Astrocyte (in vitro differentiated cells and primary cell): Measurements from ENCODE around the gene DHX35. TPM values are rescaled to one million over a fixed set of nuclear protein-coding genes. Genes with fewer than 3 reads are reported as not detected.

ENCODE experiments used
- DNase-seq: peaks from one replicate; pipeline ENCODE4 v3.0.0-alpha.2; 2010; ENCODE audit warnings: low read depth
- FAIRE-seq: peaks from 2 replicates; lab custom pipeline; 2011; peaks lifted over from hg19 to GRCh38; lab: Jason Lieb, UNC
- H2AFZ ChIP-seq: 2 replicates; pipeline ENCODE4 v1.6.0; 2012; ENCODE audit warnings: low read depth, low read length, inconsistent platforms
- H3K27ac ChIP-seq: 2 replicates; pipeline ENCODE4 v1.5.1; 2011; ENCODE audit warnings: low read depth, low read length, inconsistent platforms
- H3K27me3 ChIP-seq: 2 replicates; pipeline ENCODE4 v1.6.0; 2011; ENCODE audit warnings: low read length, inconsistent platforms; ENCODE audit not compliant: insufficient read depth
- H3K36me3 ChIP-seq: 2 replicates; pipeline ENCODE4 v1.5.1; 2011; ENCODE audit warnings: low read length, inconsistent platforms; ENCODE audit not compliant: insufficient read depth
- H3K4me1 ChIP-seq: 2 replicates; pipeline ENCODE4 v1.5.1; 2011; ENCODE audit warnings: low read length, inconsistent platforms; ENCODE audit not compliant: insufficient read depth
- H3K4me2 ChIP-seq: 2 replicates; pipeline ENCODE4 v1.6.0; 2012; ENCODE audit warnings: low read length, inconsistent platforms
- H3K4me3 ChIP-seq: 2 replicates; pipeline ENCODE4 v1.5.1; 2011; ENCODE audit warnings: low read depth, mild to moderate bottlenecking, low read length, inconsistent platforms; ENCODE audit not compliant: insufficient read depth
- H3K79me2 ChIP-seq: 2 replicates; pipeline ENCODE4 v1.6.0; 2012; ENCODE audit warnings: mild to moderate bottlenecking, low read length, inconsistent platforms; ENCODE audit not compliant: insufficient read depth
- H3K9ac ChIP-seq: 2 replicates; pipeline ENCODE4 v1.6.0; 2012; ENCODE audit warnings: mild to moderate bottlenecking, low read length, inconsistent platforms
- H3K9me3 ChIP-seq: 2 replicates; pipeline ENCODE4 v1.5.1; 2012; ENCODE audit warnings: low read depth, mild to moderate bottlenecking, low read length, inconsistent platforms; ENCODE audit not compliant: insufficient read depth
- H4K20me1 ChIP-seq: 2 replicates; pipeline ENCODE4 v1.6.0; 2012; ENCODE audit warnings: low read length, inconsistent platforms; ENCODE audit not compliant: insufficient read depth
- H3K27ac Mint-ChIP-seq: one replicate; pipeline ENCODE4 v1.8.0; 2021; ENCODE audit warnings: mild to moderate bottlenecking, mixed read lengths; ENCODE audit not compliant: unreplicated experiment
- H3K27me3 Mint-ChIP-seq: one replicate; pipeline ENCODE4 v1.8.0; 2021; ENCODE audit warnings: low read depth, mixed read lengths; ENCODE audit not compliant: unreplicated experiment
- H3K36me3 Mint-ChIP-seq: one replicate; pipeline ENCODE4 v1.8.0; 2021; ENCODE audit warnings: low read depth, mixed read lengths; ENCODE audit not compliant: unreplicated experiment
- H3K4me1 Mint-ChIP-seq: one replicate; pipeline ENCODE4 v1.8.0; 2021; ENCODE audit warnings: low read depth, mixed read lengths; ENCODE audit not compliant: unreplicated experiment
- H3K4me3 Mint-ChIP-seq: one replicate; pipeline ENCODE4 v1.8.0; 2021; ENCODE audit warnings: mild to moderate bottlenecking, moderate library complexity, mixed read lengths; ENCODE audit not compliant: unreplicated experiment
- H3K9me3 Mint-ChIP-seq: one replicate; pipeline ENCODE4 v1.8.0; 2021; ENCODE audit warnings: mild to moderate bottlenecking, mixed read lengths; ENCODE audit not compliant: unreplicated experiment
- EZH2 ChIP-seq: IDR thresholded peaks from 2 replicates; pipeline ENCODE4 v1.6.1; 2012; ENCODE audit warnings: mild to moderate bottlenecking, low read length, inconsistent platforms; ENCODE audit not compliant: insufficient read depth
- total RNA-seq: library from RNA; stranded (reverse); gene quantifications from 2 replicates; pipeline ENCODE4 v1.2.1, GENCODE V29; 2021
- TF ChIP-seq, protein P1 (sequence below): IDR thresholded peaks from 2 replicates; pipeline ENCODE4 v1.5.1; 2011; ENCODE audit warnings: low read depth, mild to moderate bottlenecking, inconsistent platforms, low read length, moderate library complexity; ENCODE audit not compliant: insufficient read depth

The DHX35 gene
- total RNA-seq, 1 donor from 2014 or later = 7.8 TPM

DNA sequence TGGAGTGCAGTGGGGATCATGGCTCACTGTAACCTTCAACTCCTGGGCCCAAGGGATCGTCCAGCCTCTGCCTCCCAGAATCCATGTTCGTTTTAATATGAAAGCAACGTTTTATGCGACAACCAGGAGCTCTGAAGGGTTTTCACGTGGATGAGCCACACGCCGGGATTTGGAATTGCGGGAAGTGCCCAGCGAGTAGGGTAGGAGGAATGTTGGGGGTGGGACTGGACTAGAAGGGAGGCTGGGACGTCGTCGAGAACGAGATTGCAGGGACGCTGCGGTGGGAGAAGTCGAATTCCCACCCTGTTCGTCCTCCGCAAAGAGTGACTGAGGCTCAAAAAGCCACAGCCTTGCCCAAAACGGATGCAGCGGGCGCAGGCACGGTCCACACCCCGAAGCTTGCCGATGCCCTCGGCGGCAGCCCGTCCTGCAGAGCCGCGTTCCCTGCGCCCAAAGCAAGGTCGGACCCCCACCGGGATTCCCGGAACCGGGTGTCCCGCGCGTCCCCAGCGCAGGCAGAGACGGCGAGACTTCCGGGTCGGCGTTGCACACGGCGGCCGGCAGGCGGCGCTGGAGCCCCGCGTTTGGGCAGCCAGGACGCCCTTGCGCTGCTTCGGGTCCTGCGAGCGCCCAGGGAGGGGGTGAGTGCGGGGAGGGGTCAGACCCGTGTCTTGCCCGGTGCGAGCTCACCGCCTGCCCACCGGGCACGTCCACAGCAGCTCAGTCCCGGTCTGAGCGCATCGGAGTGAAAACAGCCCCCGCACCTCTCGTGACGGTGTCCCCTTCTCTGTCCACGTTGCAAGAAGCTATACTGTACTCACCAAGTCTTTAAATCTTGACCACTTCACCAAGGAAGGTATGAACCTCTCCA is 87.8 kb downstream of the DHX35 start:
- H3K27ac ChIP-seq = no peak overlapping the region
- no peak for FAIRE-seq
- H3K36me3 Mint-ChIP-seq = no peaks in the 10 kb centered on the region

DNA sequence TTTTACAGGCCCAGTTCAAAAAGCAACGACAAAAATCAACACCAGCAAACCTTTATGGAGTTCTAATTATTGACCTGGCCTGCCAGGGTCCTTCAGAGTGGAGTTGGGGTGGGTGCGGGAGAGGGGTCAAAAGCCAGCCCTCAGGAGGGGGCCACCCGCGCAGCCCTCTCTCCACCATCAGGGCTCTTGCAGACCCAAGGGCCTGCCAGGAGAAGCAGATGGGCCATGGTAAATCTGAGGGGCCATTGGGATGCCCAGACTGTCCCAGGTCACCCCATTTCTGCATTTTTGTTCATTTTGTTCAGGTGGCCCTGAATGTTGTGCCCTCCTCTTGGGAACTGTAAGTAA is 88.4 kb downstream of the DHX35 start:
- no peaks in the 10 kb centered on the region for H3K9me3 ChIP-seq
- FAIRE-seq (no peak), DNase-seq (no peak)
- H3K9ac ChIP-seq = peak overlapping the region; percentile 84
- Mint-ChIP-seq H3K27me3 (peaks cover 11% of the 10 kb centered on the region), H3K36me3 (no peaks in the 10 kb centered on the region), H3K4me3 (peak overlapping the region; percentile 82), H3K4me1 (peaks cover 2% of the 10 kb centered on the region), H3K9me3 (no peaks in the 10 kb centered on the region), H3K27ac (no peak overlapping the region)
- no peak for TF ChIP-seq EZH2
- TF ChIP-seq, protein P1, sequence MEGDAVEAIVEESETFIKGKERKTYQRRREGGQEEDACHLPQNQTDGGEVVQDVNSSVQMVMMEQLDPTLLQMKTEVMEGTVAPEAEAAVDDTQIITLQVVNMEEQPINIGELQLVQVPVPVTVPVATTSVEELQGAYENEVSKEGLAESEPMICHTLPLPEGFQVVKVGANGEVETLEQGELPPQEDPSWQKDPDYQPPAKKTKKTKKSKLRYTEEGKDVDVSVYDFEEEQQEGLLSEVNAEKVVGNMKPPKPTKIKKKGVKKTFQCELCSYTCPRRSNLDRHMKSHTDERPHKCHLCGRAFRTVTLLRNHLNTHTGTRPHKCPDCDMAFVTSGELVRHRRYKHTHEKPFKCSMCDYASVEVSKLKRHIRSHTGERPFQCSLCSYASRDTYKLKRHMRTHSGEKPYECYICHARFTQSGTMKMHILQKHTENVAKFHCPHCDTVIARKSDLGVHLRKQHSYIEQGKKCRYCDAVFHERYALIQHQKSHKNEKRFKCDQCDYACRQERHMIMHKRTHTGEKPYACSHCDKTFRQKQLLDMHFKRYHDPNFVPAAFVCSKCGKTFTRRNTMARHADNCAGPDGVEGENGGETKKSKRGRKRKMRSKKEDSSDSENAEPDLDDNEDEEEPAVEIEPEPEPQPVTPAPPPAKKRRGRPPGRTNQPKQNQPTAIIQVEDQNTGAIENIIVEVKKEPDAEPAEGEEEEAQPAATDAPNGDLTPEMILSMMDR = no peak
- H3K4me2 ChIP-seq = peak overlapping the region; percentile 99
- H2AFZ ChIP-seq = peak overlapping the region; percentile 94
- peak overlapping the region; percentile 86 for H3K4me3 ChIP-seq
- no peaks in the 10 kb centered on the region for H3K36me3 ChIP-seq
- no peaks in the 10 kb centered on the region for H3K27me3 ChIP-seq
- H4K20me1 ChIP-seq = no peaks in the 10 kb centered on the region
- H3K79me2 ChIP-seq = no peaks in the 10 kb centered on the region
- H3K4me1 ChIP-seq = peaks cover 4% of the 10 kb centered on the region
- no peak overlapping the region for H3K27ac ChIP-seq

More for the DNA sequence above, 87.8 kb downstream of the DHX35 start:
- H3K36me3 ChIP-seq = no peaks in the 10 kb centered on the region
- H3K27me3 ChIP-seq = no peaks in the 10 kb centered on the region
- H3K4me3 ChIP-seq = peak overlapping the region; percentile 86
- no peak for TF ChIP-seq EZH2
- TF ChIP-seq, protein P1 = peak; percentile 67
- H3K79me2 ChIP-seq = no peaks in the 10 kb centered on the region
- Mint-ChIP-seq H3K27ac (peak overlapping the region; percentile 90), H3K27me3 (peaks cover 8% of the 10 kb centered on the region), H3K4me1 (peaks cover 2% of the 10 kb centered on the region), H3K4me3 (peak overlapping the region; percentile 85), H3K9me3 (no peaks in the 10 kb centered on the region)
- no peaks in the 10 kb centered on the region for H4K20me1 ChIP-seq
- H3K9me3 ChIP-seq = no peaks in the 10 kb centered on the region
- H3K9ac ChIP-seq = peak overlapping the region; percentile 84
- peak overlapping the region; percentile 99 for H3K4me2 ChIP-seq
- DNase-seq = peak; percentile 37
- peaks cover 4% of the 10 kb centered on the region for H3K4me1 ChIP-seq
- H2AFZ ChIP-seq = peak overlapping the region; percentile 94

DNA sequence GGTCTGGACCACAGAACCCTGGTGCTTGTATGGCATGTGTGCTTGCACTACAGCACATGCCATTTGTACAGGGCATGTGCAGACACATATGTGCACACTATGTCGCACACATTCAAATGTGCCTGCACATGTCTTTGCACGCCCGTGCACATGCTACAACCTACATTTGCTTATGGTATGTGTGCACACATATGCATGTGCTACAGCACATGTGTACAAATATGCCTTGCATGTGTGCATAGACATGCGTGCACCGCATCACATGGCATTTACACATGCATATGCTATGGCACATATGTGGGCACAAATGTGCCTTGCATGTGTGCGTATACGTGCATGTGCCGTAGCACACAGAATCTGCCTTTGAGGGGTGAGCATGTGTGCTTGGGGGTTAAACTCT is 90.5 kb downstream of the DHX35 start:
- Histone ChIP-seq H3K9me3 (no peaks in the 10 kb centered on the region), H3K36me3 (no peaks in the 10 kb centered on the region), H3K9ac (no peak overlapping the region), H3K79me2 (no peaks in the 10 kb centered on the region), H2AFZ (no peak overlapping the region), H4K20me1 (no peaks in the 10 kb centered on the region), H3K27me3 (peaks cover 4% of the 10 kb centered on the region), H3K4me1 (peaks cover 4% of the 10 kb centered on the region), H3K4me2 (no peak overlapping the region), H3K27ac (no peak overlapping the region), H3K4me3 (no peak overlapping the region)
- Mint-ChIP-seq H3K27me3 (peaks cover 25% of the 10 kb centered on the region), H3K36me3 (no peaks in the 10 kb centered on the region), H3K9me3 (no peaks in the 10 kb centered on the region), H3K27ac (no peak overlapping the region), H3K4me3 (no peak overlapping the region), H3K4me1 (peaks cover 2% of the 10 kb centered on the region)
- no peak for FAIRE-seq
- no peak for TF ChIP-seq EZH2
- TF ChIP-seq, protein P1 = no peak
- DNase-seq = no peak
